ENCODE data around the gene SMIM34. TPM values are rescaled to one million over a fixed set of nuclear protein-coding genes. Genes with fewer than 3 reads are reported as not detected.

The SMIM34 gene
- total RNA-seq, 1 donor from 2014 or later = not detected

- no peak for DNase-seq
These were observed 51.4 kb downstream of the SMIM34 start for GRCh38 chr21:34372321-34372720.

- no peak for DNase-seq
These were observed 54.0 kb downstream of the SMIM34 start for GRCh38 chr21:34369741-34370140.

Small RNAs within 50 kb of the gene (small RNA-seq; reads per million reads assigned to genes)
- gene RF00614 = not detected

Other genes starting within 250 kb of the SMIM34 start
- not detected for gene KCNE2, start 59.9 kb downstream of the SMIM34 start, total RNA-seq
- 25.3 TPM for gene SMIM11, start 48.4 kb downstream of the SMIM34 start, total RNA-seq
- gene KCNE1, start 88.3 kb upstream of the SMIM34 start, total RNA-seq = 0.16 TPM
- 56.8 TPM for gene RCAN1, start 191.2 kb upstream of the SMIM34 start, total RNA-seq
- 0.31 TPM for gene CLIC6, start 245.0 kb upstream of the SMIM34 start, total RNA-seq